NCI-H2107 (cell line): ENCODE measurements around the gene CABP1.
"Not testable (repeated sequence)": the region's sequence is repeated elsewhere in the genome, so short reads cannot be mapped to it uniquely, and the experiment has no call there.

Experiments used
- DNase-seq: peaks from one replicate; lab custom pipeline; 2025; lab: John Stamatoyannopoulos, UW

CABP1 gene

GRCh38 chr12:120639771-120640721 is at the start of gene CABP1:
Gene CABP1 (plus strand): TSS chr12:120640626. CDS start chr12:120640686, 60 bp downstream.
- DNase-seq, result no peak

DNA sequence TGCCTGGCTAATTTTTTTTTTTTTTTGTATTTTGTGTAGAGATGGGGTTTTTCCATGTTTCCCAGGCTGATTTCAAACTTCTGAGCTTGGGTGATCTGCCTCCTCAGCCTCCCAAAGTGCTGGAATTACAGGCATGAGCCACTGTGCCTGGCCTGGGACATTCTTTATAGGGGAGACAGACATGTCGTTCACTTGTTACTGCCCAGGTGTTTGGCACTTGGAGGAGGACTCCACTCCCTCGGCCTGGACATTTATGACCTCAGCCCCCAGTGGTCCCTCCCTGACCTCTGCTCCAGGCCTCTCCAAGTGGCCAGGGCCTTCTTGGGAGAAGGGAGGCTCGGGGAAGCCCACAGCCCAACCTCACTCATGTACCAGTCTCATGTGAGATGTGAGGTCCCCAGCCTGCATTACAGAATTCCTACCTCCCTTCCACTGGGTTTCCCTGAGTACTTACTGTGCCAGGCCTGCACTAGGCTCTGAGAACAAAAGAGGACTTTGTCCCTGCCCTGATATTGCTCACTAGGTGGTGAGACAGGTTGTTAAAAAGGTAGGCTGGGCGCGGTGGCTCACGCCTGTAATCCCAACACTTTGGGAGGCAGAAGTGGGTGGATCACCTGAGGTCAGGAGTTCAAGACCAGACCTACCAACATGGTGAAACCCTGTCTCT is 49.6 kb upstream of the CABP1 start:
- no peak for DNase-seq

DNA sequence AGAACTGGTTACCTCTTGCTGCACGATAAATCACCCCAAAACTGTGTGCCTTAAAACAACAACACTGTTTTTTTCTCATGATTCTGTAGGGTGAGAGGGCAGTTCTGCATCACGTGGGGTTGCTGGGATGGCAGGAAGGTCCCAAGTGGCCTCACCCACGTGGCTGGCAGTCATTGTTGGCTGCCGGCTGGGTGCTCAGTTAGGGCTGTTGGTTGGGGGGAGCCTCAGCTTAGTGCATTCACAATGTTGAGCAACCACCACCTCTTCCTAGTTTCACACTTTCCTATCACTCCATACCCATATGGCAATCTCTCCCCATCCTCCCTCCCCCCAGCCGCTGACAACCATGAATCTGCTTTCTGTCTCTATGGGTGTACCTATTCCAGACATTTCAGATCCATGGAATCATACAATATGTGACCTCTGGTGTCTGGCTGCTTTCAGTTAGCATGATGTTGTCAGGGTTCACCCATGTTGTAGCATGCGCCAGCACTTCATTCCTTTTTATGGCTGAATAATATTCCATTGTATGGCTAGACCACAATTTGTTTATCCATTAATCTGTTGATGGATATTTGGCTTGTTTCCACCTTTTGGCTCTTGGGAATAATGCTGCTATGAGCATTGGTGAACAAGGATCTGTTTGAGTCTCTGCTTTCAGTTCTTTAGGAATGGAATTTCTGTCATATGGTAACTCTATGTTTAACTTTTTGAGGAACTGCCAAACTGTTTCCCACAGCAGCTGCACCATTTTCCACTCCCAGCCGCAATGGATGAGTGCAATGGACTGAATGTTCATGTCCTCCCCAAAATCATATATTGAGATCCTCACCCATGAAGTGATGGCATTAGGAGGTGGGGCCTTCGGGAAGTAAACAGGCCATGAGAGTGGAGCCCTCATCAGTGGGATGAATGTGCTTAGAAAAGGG is 48.0 kb upstream of the CABP1 start:
- no peak for DNase-seq

GRCh38 chr12:120596901-120597300 is 43.5 kb upstream of the CABP1 start:
- DNase-seq, result no peak

GRCh38 chr12:120597861-120598260 is 42.6 kb upstream of the CABP1 start:
- DNase-seq, result no peak

GRCh38 chr12:120598674-120599463 is 41.6 kb upstream of the CABP1 start:
- no peak for DNase-seq

- DNase-seq, result no peak
Measured at GRCh38 chr12:120599672-120600552, 40.5 kb upstream of the CABP1 start.

DNA sequence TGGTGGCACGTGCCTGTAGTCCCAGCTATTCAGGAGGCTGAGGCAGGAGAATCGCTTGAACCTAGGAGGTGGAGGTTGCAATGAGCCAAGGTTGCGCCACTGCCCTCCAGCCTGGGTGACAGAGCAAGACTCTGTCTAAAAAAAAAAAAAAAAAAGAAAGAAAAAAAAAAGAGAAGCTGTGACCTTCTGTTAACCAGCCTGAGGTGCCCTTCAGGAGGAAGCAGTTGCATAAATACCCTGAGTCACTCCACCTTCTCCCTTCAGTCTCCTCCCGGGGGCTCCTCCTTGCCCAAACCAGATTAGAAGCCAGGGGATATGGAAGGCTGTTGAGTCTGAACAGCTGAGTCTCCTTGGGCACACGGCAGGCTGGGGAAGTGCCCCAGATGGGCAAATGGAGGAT is 38.0 kb upstream of the CABP1 start:
- DNase-seq, result not testable (repeated sequence)

- DNase-seq, result no peak
Measured at GRCh38 chr12:120610560-120610959, 29.9 kb upstream of the CABP1 start.

DNA sequence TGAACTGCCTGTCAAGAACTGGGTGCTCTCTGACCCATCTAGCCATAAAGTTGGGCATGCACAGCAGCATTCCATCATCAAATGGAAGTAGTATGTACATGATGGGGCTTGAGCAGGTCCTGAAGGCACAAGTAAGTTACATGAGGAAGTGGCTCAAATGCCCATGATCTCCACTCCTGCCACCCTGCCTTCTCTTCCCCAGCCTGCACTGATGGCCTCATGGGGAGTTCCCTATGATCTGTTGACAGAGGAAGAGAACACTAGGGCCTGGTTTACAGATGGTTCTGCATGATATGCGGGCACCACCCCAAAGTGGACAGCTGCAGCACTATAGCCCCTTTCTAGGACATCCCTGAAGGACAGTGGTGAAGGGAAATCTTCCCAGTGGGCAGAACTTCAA is 28.9 kb upstream of the CABP1 start:
- not testable (repeated sequence) for DNase-seq

GRCh38 chr12:120614848-120615247 is 25.6 kb upstream of the CABP1 start:
- DNase-seq, result no peak

- DNase-seq, result not testable (repeated sequence)
Measured at GRCh38 chr12:120617193-120617592, 23.2 kb upstream of the CABP1 start.

- DNase-seq, result not testable (repeated sequence)
Measured at GRCh38 chr12:120617767-120618166, 22.7 kb upstream of the CABP1 start.

GRCh38 chr12:120618954-120619615 is 21.3 kb upstream of the CABP1 start:
- DNase-seq, result no peak

- no peak for DNase-seq
Measured at GRCh38 chr12:120620624-120621023, 19.8 kb upstream of the CABP1 start.

DNA sequence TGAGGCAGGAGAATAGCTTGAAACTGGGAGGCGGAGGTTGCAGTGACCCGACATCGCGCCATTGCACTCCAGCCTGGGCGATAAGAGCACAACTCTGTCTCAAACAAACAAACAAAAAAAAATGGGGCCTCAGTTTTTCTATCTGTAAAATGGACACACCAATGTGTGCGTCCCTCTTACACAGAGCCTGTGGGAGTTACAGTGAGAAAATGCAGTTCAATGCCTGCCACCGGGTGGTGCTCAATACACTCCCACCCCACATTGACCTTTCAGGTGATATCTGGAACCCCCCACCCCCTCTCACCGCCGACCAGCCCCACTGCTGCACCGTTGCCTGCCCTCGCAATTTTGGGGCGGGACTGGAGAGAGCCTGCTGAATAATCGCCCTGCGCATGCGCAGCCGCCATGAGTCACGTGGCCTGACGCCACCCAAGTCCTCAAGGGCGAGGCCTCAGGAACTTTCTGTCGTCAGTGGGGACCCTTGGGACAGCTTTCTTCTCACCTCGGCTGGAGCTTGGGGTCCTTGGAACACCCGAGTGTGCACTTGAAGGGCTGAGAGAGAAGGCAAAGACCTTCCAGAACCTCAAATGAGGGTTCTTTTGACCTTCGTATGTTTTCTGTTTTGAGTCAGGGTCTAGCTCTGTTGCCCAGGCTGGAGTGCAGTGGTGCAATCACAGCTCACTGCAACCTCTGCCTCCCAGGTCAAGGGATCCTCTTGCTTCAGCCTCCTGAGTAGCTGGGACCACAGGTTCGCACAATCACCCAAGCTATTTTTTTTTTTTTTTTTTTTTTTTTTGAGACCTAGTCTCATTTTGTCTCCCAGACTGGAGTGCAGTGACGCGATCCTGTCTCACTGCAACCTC is 14.6 kb upstream of the CABP1 start:
- no peak for DNase-seq

GRCh38 chr12:120628919-120629318 is 11.5 kb upstream of the CABP1 start:
- no peak for DNase-seq

GRCh38 chr12:120630104-120630892 is 10.1 kb upstream of the CABP1 start:
- DNase-seq, result no peak
